ENCODE data around the gene DCTN1.

DNA sequence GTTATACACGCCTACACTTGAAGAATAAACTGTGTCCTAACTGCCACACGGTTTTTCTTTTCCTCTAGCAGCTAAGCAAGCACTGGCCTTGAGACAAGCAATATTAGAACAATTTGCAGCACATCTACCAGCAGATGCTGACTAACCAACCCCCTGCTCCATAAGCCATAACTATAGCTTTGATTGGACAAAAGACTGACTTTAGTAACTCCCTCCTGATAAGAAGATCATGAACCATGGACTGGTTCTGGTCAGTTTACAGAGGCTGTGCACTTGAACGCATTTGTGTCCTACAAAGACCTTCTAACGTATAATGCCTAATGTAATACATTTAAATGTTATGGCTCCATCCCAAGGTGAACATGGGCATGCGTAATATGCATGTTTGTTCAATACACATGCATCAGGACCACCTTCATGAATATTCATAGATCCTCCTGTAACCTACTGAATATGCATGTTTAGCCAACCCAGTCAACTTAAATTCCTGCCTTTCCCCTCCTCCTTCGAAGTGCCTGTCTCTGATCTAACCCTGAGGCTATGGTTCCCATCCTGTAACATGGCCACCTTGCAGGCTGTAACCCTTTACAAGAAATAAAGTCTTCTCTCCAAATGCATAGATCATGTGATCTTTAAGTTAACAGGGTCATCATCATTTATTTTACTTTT lies 63.4 kb downstream of the DCTN1 start:
- TF ChIP-seq, protein P1, sequence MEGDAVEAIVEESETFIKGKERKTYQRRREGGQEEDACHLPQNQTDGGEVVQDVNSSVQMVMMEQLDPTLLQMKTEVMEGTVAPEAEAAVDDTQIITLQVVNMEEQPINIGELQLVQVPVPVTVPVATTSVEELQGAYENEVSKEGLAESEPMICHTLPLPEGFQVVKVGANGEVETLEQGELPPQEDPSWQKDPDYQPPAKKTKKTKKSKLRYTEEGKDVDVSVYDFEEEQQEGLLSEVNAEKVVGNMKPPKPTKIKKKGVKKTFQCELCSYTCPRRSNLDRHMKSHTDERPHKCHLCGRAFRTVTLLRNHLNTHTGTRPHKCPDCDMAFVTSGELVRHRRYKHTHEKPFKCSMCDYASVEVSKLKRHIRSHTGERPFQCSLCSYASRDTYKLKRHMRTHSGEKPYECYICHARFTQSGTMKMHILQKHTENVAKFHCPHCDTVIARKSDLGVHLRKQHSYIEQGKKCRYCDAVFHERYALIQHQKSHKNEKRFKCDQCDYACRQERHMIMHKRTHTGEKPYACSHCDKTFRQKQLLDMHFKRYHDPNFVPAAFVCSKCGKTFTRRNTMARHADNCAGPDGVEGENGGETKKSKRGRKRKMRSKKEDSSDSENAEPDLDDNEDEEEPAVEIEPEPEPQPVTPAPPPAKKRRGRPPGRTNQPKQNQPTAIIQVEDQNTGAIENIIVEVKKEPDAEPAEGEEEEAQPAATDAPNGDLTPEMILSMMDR (conservative IDR thresholded peaks at IDR 0.05; ENCODE audit: low read length), result no peak
- no peak for TF ChIP-seq EZH2phosphoT487 (IDR thresholded peaks at IDR 0.05; ENCODE audit: borderline replicate concordance)

All from Loucy (cell line).